Spleen (tissue), 11 donors: ENCODE measurements around the gene HNRNPUL1. TPM values are rescaled to one million over a fixed set of nuclear protein-coding genes. Genes with fewer than 3 reads are reported as not detected.

Experiments used
- DNase-seq: peaks from one replicate; pipeline ENCODE4 v3.0.0-alpha.2; 2020
- H3K27ac ChIP-seq, 8 donors: fragments of 200-600 bp; sonication (generic) in 7 of 8; 1 replicate in 4 of 8; 2 replicates in 4 of 8; pipeline versions ENCODE4 v1.5.0 to v1.8.0; 2016 to 2021; ENCODE audit warnings: inconsistent platforms in 4 of 8, mild to moderate bottlenecking in 4 of 8, moderate library complexity in 1 of 8
- H3K27me3 ChIP-seq, 7 donors: fragments of 200-600 bp; sonication (generic) in 6 of 7; replicated peaks in 1 of 7; 1 replicate in 4 of 7; 2 replicates in 3 of 7; pipeline versions ENCODE4 v1.5.0 to v1.8.0; 2016 to 2021; ENCODE audit warnings: inconsistent platforms in 3 of 7, mild to moderate bottlenecking in 1 of 7
- H3K36me3 ChIP-seq, 6 donors: fragments of 200-600 bp; sonication (generic) in 5 of 6; 1 replicate in 4 of 6; 2 replicates in 2 of 6; pipeline versions ENCODE4 v1.5.0 to v1.8.0; 2016 to 2021; ENCODE audit warnings: inconsistent platforms in 2 of 6
- H3K4me1 ChIP-seq, 6 donors: fragments of 200-600 bp; sonication (generic) in 5 of 6; 1 replicate in 3 of 6; 2 replicates in 3 of 6; pipeline versions ENCODE4 v1.5.0 to v1.8.0; 2016 to 2021; ENCODE audit warnings: inconsistent platforms in 3 of 6
- H3K4me3 ChIP-seq, 8 donors: fragments of 200-600 bp; sonication (generic) in 7 of 8; 1 replicate in 4 of 8; 2 replicates in 4 of 8; pipeline versions ENCODE4 v1.5.0 to v1.8.0; 2016 to 2021; ENCODE audit warnings: inconsistent platforms in 4 of 8, mild to moderate bottlenecking in 4 of 8, moderate library complexity in 2 of 8
- H3K9me3 ChIP-seq, 8 donors: fragments of 200-600 bp; sonication (generic) in 7 of 8; 1 replicate in 4 of 8; 2 replicates in 4 of 8; pipeline versions ENCODE4 v1.5.0 to v1.8.0; 2016 to 2021; ENCODE audit warnings: inconsistent platforms in 4 of 8
- POLR2A ChIP-seq, 3 donors: fragments of 450-650 bp; IDR thresholded peaks; one replicate each; pipeline ENCODE4 v1.5.1; 2017; ENCODE audit warnings: antibody characterized with exemption in 3 of 3, mild to moderate bottlenecking in 1 of 3
- POLR2AphosphoS5 ChIP-seq, 3 donors: sonication (generic); formaldehyde crosslinking; IDR thresholded peaks; one replicate each; pipeline ENCODE4 v1.5.1; 2017; ENCODE audit warnings: antibody characterized with exemption in 3 of 3
- WGBS, 5 donors: extraction: QIAGEN DNeasy Blood & Tissue Kit in 3 of 5; methylation state at CpG; one replicate each; pipeline versions ENCODE4 v1.1.5 to v1.1.7; 2013 to 2018; 5-methylcytosine and 5-hydroxymethylcytosine counted together
- intact Hi-C: fragments of 100-400 bp; cut with DNase I; formaldehyde crosslinking; loops from one replicate; pipeline ENCODE4 v1.15.0; 2023; ENCODE audit warnings: low total_unique reads
- polyA plus RNA-seq, 3 donors: library from polyadenylated mRNA; stranded (reverse); fragments of 200-250 nt; gene quantifications; one replicate each; pipeline ENCODE4 v1.2.1, GENCODE V29; 2013
- total RNA-seq, 7 donors: library from RNA; depleted of rRNA in 3 of 7; stranded (reverse); fragments of >200 nt in 3 of 7; fragmentation: NEBNext Ultra II Directional in 4 of 7; extraction: Animal tissue kit (Norgen Biotek cat#: 25700) in 4 of 7; gene quantifications; one replicate each; pipeline versions ENCODE4 v1.1.0 to v1.2.1, GENCODE V29; 2016 to 2021
- TF ChIP-seq, protein P1 (sequence below), 11 experiments: fragments of 200-600 bp in 7 of 11; fragments of 450-650 bp in 4 of 11; sonication (generic) in 4 of 11; IDR thresholded peaks in 8 of 11; conservative IDR thresholded peaks in 3 of 11; 1 replicate in 7 of 11; 2 replicates in 4 of 11; pipeline versions ENCODE4 v1.4.0 to v1.8.0; 2016 to 2021; ENCODE audit warnings: antibody characterized with exemption in 11 of 11, inconsistent platforms in 4 of 11, mild to moderate bottlenecking in 1 of 11
- donor health status: healthy with polysubstance abuse.
- donor health status: DM: no; HTN: no; CAD: no; lungs with moderate emphysema.
- donor health status: DM: no; HTN: no; CAD: no.
- donor health status: Bipolar disorder and iron deficiency.
- donor health status: healthy.
- donor health status: DM: no; HTN: no; CAD: no.
- donor health status: DM: yes; HTN: yes; CAD: no.

The HNRNPUL1 gene
- total and polyA plus RNA-seq, 10 donors: 53.9 to 213 (median 164) TPM

DNA sequence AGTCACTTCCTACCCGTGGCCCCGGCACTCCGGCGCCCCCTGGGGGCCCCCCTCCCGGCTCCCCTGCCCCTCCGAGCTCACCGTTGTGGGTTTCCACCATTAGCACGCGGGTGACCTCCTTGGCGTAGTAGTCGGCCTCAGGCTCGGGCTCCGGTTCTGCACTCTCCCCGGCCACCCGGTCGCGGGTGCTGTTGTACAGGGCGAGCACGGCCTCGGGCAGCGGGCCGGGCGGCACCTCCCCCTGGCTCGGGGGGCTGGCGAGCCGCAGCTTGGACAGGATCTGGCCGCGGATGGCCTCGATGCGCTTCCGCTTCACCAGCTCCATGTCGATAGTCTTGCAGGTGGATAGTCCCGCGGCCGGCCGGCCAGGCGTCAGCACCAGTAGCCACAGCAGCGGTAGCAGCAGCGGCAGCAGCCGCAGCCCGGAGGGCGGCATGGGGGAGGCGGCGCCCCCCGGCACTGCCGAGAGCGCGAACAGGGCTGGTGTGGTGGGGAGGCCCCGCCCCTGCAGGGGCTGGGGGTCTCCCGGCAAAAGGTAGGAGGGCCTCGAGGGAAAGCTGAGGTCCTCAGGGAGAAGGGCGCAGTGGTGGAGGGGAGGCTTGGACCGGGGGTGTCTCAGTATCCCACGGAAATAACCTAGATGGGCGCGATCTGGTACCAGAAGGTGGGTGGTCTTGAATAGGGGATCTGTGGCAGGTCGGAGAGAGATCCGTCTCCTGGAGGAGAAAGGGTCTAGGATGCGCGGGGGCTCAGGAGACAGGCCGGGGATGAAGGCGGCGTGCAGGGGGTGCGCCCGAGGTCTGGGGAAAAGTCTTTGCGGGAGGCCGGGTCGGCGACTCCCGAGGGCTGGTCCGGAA lies 88.7 kb downstream of the HNRNPUL1 start:
- intact Hi-C loops: no loop called here
- Histone ChIP-seq H3K27ac (peak overlapping the region; percentile 90 to 98 (median 95)), H3K36me3 (peaks cover 0 to 14% (median 5%) of the 10 kb centered on the region in 6 donors), H3K4me1 (peaks cover 42 to 88% (median 74%) of the 10 kb centered on the region in 6 donors), H3K4me3 (peak overlapping the region; percentile 76 to 100 (median 98)), H3K27me3 (no peaks in the 10 kb centered on the region), H3K9me3 (no peaks in the 10 kb centered on the region)
- TF ChIP-seq POLR2A (IDR thresholded peaks at IDR 0.05) (no peak), POLR2AphosphoS5 (IDR thresholded peaks at IDR 0.05) (peak; percentile 39 to 79 (median 66))
- TF ChIP-seq, protein P1, sequence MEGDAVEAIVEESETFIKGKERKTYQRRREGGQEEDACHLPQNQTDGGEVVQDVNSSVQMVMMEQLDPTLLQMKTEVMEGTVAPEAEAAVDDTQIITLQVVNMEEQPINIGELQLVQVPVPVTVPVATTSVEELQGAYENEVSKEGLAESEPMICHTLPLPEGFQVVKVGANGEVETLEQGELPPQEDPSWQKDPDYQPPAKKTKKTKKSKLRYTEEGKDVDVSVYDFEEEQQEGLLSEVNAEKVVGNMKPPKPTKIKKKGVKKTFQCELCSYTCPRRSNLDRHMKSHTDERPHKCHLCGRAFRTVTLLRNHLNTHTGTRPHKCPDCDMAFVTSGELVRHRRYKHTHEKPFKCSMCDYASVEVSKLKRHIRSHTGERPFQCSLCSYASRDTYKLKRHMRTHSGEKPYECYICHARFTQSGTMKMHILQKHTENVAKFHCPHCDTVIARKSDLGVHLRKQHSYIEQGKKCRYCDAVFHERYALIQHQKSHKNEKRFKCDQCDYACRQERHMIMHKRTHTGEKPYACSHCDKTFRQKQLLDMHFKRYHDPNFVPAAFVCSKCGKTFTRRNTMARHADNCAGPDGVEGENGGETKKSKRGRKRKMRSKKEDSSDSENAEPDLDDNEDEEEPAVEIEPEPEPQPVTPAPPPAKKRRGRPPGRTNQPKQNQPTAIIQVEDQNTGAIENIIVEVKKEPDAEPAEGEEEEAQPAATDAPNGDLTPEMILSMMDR (IDR thresholded peaks at IDR 0.05 in 8 of 11, conservative IDR thresholded peaks at IDR 0.05 in 3 of 11): peak in 10 of 11 experiments; percentile 41 to 88 (median 67)
- DNase-seq: peak; percentile 97
- 0 to 2% (median 1%) methylated on average over 39 to 71 of the region's 71 CpGs for WGBS, 5 donors

DNA sequence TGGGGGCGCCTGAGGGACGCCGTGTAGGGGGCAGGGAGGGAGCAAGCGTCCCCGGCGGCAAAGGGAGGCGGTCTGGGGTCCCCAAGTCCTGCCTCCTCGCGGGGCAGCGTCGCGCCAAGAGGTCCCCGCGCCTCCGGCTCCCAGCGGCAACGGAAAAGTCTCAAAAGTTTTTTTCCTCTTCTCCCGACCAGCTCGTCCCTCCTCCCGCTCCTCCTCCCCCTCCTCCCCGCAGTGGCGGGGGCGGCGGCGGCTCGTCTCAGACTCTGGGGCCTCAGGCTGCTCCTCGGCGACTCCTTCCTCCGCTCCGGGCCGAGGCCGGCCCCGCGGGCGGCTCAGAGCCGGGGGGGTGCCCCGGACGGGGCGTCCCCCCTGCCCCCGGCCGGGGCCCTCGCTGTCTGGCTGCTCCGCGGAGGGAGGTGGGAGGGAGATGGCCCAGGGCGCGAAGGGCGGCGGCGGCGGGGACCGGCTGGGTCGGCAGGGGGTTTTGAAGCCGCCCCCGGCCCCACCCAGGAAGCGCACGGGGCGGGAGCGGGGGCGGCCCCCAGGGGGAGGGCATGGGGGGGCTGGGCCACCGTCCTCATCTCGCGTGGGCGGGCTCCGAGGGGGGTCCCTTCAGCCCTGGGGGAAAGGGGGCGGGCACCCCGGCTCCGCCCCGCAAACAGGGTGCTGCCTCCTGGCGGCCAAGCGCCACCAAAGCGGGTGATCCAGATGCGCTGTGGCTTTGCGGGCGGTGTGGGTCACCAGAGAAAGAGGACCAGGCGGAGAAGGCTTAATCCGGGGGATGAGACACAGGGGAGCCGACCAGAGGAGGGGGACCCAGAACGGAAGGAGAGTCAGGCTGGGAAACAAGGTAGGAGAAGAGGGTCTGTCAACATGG lies 89.5 kb downstream of the HNRNPUL1 start, which contains the start of gene TGFB1:
Gene TGFB1, minus strand, starts transcription at position 457 of the 877 bp plus-strand sequence. CDS start 878 bp downstream, outside the sequence.
- Histone ChIP-seq H3K27me3 (no peaks in the 10 kb centered on the region), H3K27ac (peak within 1 kb of the TSS; percentile 90 to 98 (median 95)), H3K4me3 (peak within 1 kb of the TSS; percentile 76 to 100 (median 98)), H3K4me1 (peaks cover 44 to 88% (median 73%) of the 10 kb centered on the region in 6 donors), H3K9me3 (no peaks in the 10 kb centered on the region), H3K36me3 (peaks cover 0 to 8% (median 0%) of the 10 kb centered on the region in 6 donors)
- intact Hi-C loops: no loop called here
- peak; percentile 99 for DNase-seq
- TF ChIP-seq POLR2AphosphoS5 (IDR thresholded peaks at IDR 0.05) (peak; percentile 92 to 96 (median 93)), POLR2A (IDR thresholded peaks at IDR 0.05) (peak in 2 of 3 donors; percentile 36 to 67)
- TF ChIP-seq, protein P1 (IDR thresholded peaks at IDR 0.05 in 8 of 11, conservative IDR thresholded peaks at IDR 0.05 in 3 of 11): peak; percentile 89 to 98 (median 97)
- 0 to 2% (median 1%) methylated on average over 26 to 78 of the region's 78 CpGs for WGBS, 5 donors

DNA sequence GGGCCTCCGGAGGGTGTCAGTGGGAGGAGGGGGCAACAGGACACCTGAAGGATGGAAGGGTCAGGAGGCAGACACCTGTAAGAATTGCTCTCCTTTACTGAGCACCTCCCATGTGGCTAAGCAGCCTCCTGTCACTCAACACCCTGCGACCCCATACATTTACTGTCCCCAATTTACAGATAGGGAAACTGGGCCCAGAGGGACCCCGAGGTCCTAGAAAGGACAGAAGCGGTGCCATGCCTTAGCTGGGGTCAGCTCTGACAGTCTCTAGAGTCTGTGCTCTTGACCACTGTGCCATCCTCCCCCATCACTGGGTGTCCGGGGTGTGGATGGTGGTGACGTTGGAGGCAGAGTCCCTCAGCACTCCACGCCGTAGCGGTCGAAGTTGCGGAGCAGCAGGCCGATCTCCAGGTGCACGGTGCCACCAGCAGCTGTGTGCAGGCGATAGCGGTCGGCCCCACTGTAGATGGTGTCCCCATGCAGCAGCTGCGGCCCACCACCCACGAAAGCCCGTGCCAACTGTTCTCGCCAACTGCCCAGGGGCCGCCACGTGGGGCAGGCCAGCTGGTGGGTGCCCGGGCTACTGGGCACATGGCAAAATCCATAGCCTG lies 90.3 kb downstream of the HNRNPUL1 start:
- DNase-seq: peak; percentile 88
- H3K36me3 ChIP-seq: peaks cover 0 to 1% (median 0%) of the 10 kb centered on the region in 6 donors
- 87 to 91% (median 91%) methylated on average over 10 to 23 of the region's 23 CpGs for WGBS, 5 donors
- H3K4me1 ChIP-seq: peaks cover 36 to 85% (median 66%) of the 10 kb centered on the region in 6 donors
- TF ChIP-seq POLR2AphosphoS5 (IDR thresholded peaks at IDR 0.05) (peak in 1 of 3 donors; percentile 19), POLR2A (IDR thresholded peaks at IDR 0.05) (no peak)
- TF ChIP-seq, protein P1 (IDR thresholded peaks at IDR 0.05 in 8 of 11, conservative IDR thresholded peaks at IDR 0.05 in 3 of 11): peak in 5 of 11 experiments; percentile 6 to 61 (median 25)
- peak overlapping the region; percentile 90 to 98 (median 95) for H3K27ac ChIP-seq
- H3K9me3 ChIP-seq: no peaks in the 10 kb centered on the region
- H3K27me3 ChIP-seq: no peaks in the 10 kb centered on the region
- peak overlapping the region in 4 of 8 donors; percentile 96 to 99 (median 98) for H3K4me3 ChIP-seq
- intact Hi-C loops: no loop called here
